Effector CD4-positive, alpha-beta T cell (primary cell): ENCODE data around the gene CADPS.

ENCODE experiments used
- DNase-seq: peaks from one replicate; pipeline ENCODE4 v3.0.0-alpha.2; 2020

The CADPS gene

GRCh38 chr3:62732183-62732904, 142.9 kb downstream of the CADPS start:
- DNase-seq, result no peak

- DNase-seq, result no peak
These were observed 147.2 kb downstream of the CADPS start for GRCh38 chr3:62727981-62728380.

- DNase-seq, result no peak
These were observed 147.7 kb downstream of the CADPS start for GRCh38 chr3:62727536-62727935.

GRCh38 chr3:62724503-62724902, 150.7 kb downstream of the CADPS start:
- no peak for DNase-seq

DNA sequence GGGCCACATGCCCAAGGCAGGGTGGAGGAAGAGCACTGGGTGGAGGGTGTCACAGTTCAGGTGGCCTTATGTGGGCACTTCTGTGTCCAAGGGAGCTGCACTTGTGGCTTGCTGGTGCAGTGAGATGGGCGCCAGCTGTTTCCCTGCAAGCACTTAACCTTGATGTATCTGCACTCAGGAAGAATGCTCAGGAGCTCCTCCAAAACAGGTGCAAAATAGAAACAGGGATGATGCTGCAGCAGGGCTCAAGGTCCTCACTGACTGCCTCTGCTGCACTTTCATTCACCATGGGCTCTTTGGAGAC, 151.3 kb downstream of the CADPS start:
- DNase-seq, result no peak

DNA sequence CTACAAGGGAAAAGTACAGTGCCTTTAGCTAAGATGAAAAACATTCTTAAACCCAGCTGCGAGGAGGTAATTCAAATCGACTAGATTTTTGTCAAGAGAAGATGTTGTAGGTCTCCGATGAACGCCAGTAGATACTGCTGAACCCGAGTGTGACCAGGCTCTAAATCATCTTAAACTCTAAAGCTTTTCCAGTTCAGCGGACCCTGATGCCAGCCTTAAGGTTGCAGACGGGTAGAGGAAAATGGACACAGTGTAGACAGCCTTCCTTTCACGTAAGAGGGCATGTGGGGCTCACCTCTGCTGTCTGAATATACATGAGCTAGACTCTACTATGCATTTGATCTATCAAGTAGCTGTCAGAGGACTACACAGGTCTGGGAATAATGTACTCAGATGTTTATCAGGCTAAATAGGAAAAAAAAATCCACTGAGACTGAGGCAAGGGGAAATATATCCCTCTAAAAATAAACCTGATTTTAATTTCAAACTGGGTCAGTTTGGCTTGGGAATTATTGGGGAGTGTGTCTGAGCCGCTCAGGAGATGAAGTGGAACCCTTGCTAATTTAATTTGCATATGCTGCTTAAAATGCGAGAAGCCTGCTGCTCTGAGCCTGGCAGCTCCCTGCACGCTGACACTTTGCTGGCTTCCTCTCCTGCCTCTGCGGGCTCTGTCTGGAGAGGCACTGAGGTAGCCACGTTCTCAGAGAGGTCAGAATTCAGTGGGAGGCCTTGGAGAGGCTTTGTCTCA, 151.9 kb downstream of the CADPS start:
- no peak for DNase-seq

DNA sequence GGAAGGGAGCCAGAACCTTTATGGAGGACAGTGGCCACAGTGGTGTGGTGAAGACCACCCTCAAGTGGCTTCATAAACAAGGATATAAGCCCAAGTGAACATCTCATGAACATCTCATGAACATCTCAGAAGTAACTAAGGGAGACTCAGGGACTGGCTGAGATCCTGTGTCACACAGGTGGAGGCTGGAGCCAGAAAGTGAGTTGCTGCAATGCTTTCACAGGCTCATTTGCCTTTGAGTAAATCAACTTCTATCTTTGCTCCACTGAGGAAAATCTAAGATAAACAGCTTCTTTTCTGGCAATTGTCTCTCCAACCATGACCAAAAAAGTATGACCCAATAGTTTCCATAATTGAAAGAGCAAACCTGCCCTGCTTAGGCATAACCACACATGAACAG, 152.9 kb downstream of the CADPS start:
- no peak for DNase-seq

- DNase-seq, result no peak
These were observed 156.5 kb downstream of the CADPS start for GRCh38 chr3:62718515-62719320.

DNA sequence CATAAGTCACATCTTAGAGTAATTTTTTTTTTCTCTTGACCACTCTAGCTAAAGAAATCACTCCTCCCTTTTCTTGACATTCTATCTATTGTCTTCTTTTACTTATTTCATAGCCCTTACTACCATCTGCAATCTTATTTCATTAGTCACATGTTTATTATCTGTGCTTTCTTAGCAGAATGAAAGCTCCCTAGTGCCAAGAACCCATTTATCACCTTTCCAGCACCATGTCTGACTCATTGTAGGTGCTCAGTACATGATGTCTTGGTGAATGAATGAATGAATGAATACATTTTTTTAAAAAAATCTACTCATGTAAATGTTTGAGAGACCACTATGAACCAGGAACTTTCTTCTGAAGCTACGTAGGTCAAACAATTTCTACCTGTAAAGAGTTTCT, 157.2 kb downstream of the CADPS start:
- no peak for DNase-seq

- no peak for DNase-seq
These were observed 162.5 kb downstream of the CADPS start for GRCh38 chr3:62712746-62713145.

DNA sequence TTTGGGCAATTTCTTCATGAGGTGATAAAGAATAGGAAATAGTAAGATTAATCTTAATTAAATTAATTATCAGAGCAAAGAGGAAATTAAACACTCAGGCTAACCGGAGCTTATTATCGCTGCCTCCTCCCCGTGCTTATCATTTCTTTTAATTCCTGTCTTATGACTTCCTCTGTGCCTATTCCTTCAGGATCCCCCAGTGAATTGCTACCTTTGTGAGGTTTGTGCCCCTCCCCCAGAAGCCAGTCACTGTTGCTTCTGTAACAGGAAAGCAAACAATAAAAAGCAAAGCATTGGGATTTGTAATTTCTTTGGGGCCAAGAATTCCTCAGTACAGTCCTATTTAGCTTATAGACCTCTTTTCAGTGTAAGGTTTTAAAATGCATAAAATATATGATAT, 164.5 kb downstream of the CADPS start:
- no peak for DNase-seq

GRCh38 chr3:62708638-62709373, 166.4 kb downstream of the CADPS start:
- DNase-seq, result no peak

DNA sequence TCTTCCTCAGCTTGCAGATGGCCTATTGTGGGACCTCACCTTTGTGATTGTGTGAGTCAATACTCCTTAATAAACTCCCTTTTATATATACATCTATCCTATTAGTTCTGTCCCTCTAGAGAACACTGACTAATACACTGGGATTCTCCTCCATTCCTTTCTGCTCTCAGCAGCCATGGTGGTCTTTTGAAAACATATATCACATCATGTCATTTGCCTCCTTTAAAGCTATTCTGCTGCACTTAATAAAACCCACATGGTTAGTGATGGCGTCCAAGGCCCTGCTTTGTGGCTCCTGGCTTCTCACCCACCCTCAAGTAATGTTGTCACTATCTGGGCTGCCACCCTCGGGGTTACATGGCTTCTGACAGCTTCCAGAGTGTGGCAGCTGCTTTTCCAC, 169.5 kb downstream of the CADPS start:
- DNase-seq, result no peak

- no peak for DNase-seq
These were observed 171.6 kb downstream of the CADPS start for GRCh38 chr3:62703451-62704167.

DNA sequence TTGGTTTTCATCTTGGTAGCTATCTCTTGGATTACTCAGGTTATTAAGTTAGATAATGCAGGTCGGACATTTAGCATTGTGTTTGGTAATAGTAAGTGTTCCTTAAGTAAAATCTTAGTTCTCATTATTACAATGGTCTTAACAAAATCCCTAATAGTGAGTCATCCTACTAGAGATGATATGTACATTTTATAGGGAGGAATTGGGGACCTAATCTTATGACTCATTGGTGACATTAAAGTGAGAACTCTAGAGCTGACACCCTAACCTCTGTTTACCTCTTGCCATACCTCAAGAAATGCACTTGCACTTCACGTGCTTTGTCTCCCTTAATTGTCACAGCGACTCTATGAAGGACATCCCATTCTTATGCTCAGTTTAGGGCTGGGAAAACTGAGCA, 174.9 kb downstream of the CADPS start:
- DNase-seq, result no peak

DNA sequence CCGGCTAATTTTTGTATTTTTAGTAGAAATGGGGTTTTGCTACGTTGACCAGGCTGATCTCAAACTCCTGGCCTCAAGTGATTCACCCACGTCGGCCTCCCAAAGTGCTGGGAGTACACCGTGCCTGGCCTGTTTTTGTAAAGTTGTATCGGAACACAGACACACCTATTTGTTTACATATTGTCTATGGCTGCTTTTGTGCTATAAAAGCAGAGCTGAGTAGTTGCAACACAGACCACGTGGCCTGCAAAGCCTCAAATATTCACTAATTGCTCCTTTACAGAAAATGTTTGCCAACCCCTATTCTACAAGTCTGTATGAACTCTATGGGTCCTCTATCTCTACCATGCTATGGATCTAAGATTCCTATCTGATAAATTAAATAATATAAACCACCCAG, 175.5 kb downstream of the CADPS start:
- no peak for DNase-seq

DNA sequence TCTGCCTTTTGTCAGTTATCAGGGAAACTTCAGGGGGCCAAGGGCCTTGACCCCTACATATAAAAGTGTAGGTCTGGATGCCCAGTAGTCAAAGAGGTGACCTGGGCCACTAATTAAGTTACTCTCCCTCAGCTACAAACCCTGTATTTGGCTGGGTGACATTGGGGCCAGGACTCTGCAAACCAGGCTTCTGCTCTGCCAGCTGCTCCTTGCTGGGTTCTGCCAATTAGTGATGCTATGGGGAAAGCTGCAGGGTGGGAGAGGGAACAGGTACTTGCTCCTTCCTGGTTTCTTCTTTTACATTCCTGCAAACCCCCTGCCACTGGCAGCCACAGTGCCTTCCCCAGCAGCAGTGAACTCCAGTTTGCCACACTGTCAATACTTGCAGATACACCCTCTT, 179.2 kb downstream of the CADPS start:
- DNase-seq, result no peak

DNA sequence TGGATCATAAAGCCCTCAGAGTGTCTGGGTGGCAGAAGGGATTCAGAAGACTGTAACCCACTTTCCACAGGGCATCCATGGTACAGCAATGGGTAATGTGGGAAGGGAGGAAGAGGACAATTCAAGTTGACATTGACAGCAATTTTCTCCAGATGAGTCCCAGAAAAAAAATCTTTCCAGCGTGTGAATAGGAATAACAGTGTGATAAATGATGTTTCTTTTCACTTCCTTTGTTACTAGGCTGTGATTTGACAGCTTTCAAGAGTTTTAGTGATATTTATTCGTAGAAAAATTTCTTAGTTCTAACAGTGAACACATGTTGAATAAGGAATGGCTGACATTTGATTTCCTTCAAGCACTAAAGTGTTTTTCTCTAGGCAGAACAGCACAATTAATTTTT, 186.4 kb downstream of the CADPS start:
- DNase-seq, result no peak

DNA sequence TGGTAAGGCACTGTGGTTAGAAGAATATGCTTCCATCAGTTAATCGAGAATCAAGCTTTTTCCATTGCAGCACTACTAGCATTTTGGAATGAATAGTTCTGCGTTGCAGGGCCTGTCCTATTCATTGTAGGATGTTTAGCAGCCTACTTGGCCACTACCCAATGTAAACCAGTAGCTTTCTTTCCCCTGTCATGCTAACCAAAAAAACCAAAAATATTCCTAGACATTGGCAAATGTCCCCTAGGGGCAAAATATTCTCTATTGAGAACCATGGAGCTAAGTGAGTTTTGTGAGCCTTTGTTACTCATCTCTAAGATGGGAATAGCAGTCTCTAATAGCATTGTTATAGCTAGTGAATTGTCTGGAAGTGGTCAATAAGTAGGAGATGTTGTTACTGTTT, 187.2 kb downstream of the CADPS start:
- no peak for DNase-seq

GRCh38 chr3:62686503-62687294, 188.5 kb downstream of the CADPS start:
- no peak for DNase-seq

- DNase-seq, result no peak
These were observed 192.4 kb downstream of the CADPS start for GRCh38 chr3:62682826-62683225.

- DNase-seq, result no peak
These were observed 195.2 kb downstream of the CADPS start for GRCh38 chr3:62679988-62680387.
